Neural progenitor cell (in vitro differentiated cells): ENCODE results near the gene ZBTB26. TPM values are rescaled to one million over a fixed set of nuclear protein-coding genes. Genes with fewer than 3 reads are reported as not detected.
A peak's percentile ranks its signal among the peaks of the same experiment; 100 is the strongest.

Source experiments
- DNase-seq: peaks from one replicate; pipeline ENCODE4 v3.0.0-alpha.2; 2016; ENCODE audit warnings: low spot score
- H2AFZ ChIP-seq: fragments of 200-600 bp; sonication (generic); replicated peaks from 2 replicates; pipeline ENCODE4 v1.6.1; 2016; ENCODE audit warnings: antibody characterized with exemption
- H3F3A ChIP-seq: fragments of 200-600 bp; sonication (generic); 2 replicates; pipeline ENCODE4 v1.6.1; 2016; ENCODE audit warnings: antibody characterized with exemption, low read depth
- H3K27ac ChIP-seq: fragments of 200-600 bp; sonication (generic); 2 replicates; pipeline ENCODE4 v1.5.1; 2016; ENCODE audit warnings: mild to moderate bottlenecking
- H3K27me3 ChIP-seq: fragments of 200-600 bp; sonication (generic); 2 replicates; pipeline ENCODE4 v1.6.1; 2016; ENCODE audit warnings: mild to moderate bottlenecking, moderate library complexity
- H3K36me3 ChIP-seq: fragments of 200-600 bp; sonication (generic); 2 replicates; pipeline ENCODE4 v1.5.1; 2016
- H3K4me1 ChIP-seq: fragments of 200-600 bp; sonication (generic); 2 replicates; pipeline ENCODE4 v1.6.1; 2016; ENCODE audit warnings: mixed run types
- H3K4me2 ChIP-seq: fragments of 200-600 bp; sonication (generic); 2 replicates; pipeline ENCODE4 v1.6.1; 2016
- H3K4me3 ChIP-seq: fragments of 200-600 bp; sonication (generic); 2 replicates; pipeline ENCODE4 v1.5.1; 2016
- H3K79me2 ChIP-seq: fragments of 200-600 bp; sonication (generic); 2 replicates; pipeline ENCODE4 v1.6.1; 2016; ENCODE audit warnings: low read depth
- H3K9ac ChIP-seq: fragments of 200-600 bp; sonication (generic); 2 replicates; pipeline ENCODE4 v1.6.1; 2016
- H3K9me3 ChIP-seq: fragments of 200-600 bp; sonication (generic); 2 replicates; pipeline ENCODE4 v1.5.1; 2016; ENCODE audit warnings: low read depth
- H4K20me1 ChIP-seq: fragments of 200-600 bp; sonication (generic); 2 replicates; pipeline ENCODE4 v1.6.1; 2016; ENCODE audit warnings: low read depth
- H3K27ac Mint-ChIP-seq: 3 replicates; pipeline ENCODE4 v1.8.0; 2021; ENCODE audit warnings: mixed read lengths
- H3K27me3 Mint-ChIP-seq: 2 replicates; pipeline ENCODE4 v1.8.0; 2022; ENCODE audit warnings: low read depth, mild to moderate bottlenecking, inconsistent platforms, moderate library complexity, mixed read lengths; ENCODE audit not compliant: insufficient read depth
- H3K36me3 Mint-ChIP-seq: 3 replicates; pipeline ENCODE4 v1.8.0; 2021; ENCODE audit warnings: mixed read lengths
- H3K4me1 Mint-ChIP-seq: 3 replicates; pipeline ENCODE4 v1.8.0; 2021; ENCODE audit warnings: mixed read lengths
- H3K4me3 Mint-ChIP-seq: 3 replicates; pipeline ENCODE4 v1.8.0; 2021; ENCODE audit warnings: mild to moderate bottlenecking, moderate library complexity, mixed read lengths
- H3K9me3 Mint-ChIP-seq: 3 replicates; pipeline ENCODE4 v1.8.0; 2020; ENCODE audit warnings: mixed read lengths
- EZH2 ChIP-seq: fragments of 200-600 bp; sonication (generic); IDR thresholded peaks from 2 replicates; pipeline ENCODE4 v1.6.1; 2017; ENCODE audit warnings: antibody characterized with exemption, mild to moderate bottlenecking, moderate library complexity
- EZH2phosphoT487 ChIP-seq: fragments of 200-600 bp; sonication (generic); IDR thresholded peaks from 2 replicates; pipeline ENCODE4 v1.6.1; 2017; ENCODE audit warnings: antibody characterized with exemption
- total RNA-seq: library from RNA; depleted of rRNA; stranded (reverse); fragments of >200 nt; gene quantifications from 2 replicates; pipeline ENCODE4 v1.2.3, GENCODE V29; 2015; ENCODE audit warnings: low replicate concordance
- TF ChIP-seq, protein P1 (sequence below): fragments of 200-600 bp; sonication (generic); IDR thresholded peaks from 2 replicates; pipeline ENCODE4 v1.5.1; 2017; ENCODE audit warnings: antibody characterized with exemption, mild to moderate bottlenecking

The ZBTB26 gene
- total RNA-seq, 1 donor from 2014 or later, result 15.5 TPM

GRCh38 chr9:122936883-122937282, 5.6 kb upstream of the ZBTB26 start:
- DNase-seq, result no peak
- H3K27me3 ChIP-seq, result no peaks in the 10 kb centered on the region
- Mint-ChIP-seq H3K4me3 (no peak overlapping the region), H3K9me3 (no peaks in the 10 kb centered on the region), H3K27ac (no peak overlapping the region), H3K27me3 (peaks cover 2% of the 10 kb centered on the region), H3K4me1 (peaks cover 19% of the 10 kb centered on the region), H3K36me3 (peaks cover 3% of the 10 kb centered on the region)
- peaks cover 13% of the 10 kb centered on the region for H4K20me1 ChIP-seq
- H3K4me3 ChIP-seq, result no peak overlapping the region
- no peaks in the 10 kb centered on the region for H3K9me3 ChIP-seq
- H3F3A ChIP-seq, result peaks cover 25% of the 10 kb centered on the region
- peaks cover 59% of the 10 kb centered on the region for H3K79me2 ChIP-seq
- no peak overlapping the region for H2AFZ ChIP-seq
- no peak overlapping the region for H3K9ac ChIP-seq
- H3K27ac ChIP-seq, result no peak overlapping the region
- no peaks in the 10 kb centered on the region for H3K36me3 ChIP-seq
- H3K4me2 ChIP-seq, result no peak overlapping the region
- TF ChIP-seq, protein P1, sequence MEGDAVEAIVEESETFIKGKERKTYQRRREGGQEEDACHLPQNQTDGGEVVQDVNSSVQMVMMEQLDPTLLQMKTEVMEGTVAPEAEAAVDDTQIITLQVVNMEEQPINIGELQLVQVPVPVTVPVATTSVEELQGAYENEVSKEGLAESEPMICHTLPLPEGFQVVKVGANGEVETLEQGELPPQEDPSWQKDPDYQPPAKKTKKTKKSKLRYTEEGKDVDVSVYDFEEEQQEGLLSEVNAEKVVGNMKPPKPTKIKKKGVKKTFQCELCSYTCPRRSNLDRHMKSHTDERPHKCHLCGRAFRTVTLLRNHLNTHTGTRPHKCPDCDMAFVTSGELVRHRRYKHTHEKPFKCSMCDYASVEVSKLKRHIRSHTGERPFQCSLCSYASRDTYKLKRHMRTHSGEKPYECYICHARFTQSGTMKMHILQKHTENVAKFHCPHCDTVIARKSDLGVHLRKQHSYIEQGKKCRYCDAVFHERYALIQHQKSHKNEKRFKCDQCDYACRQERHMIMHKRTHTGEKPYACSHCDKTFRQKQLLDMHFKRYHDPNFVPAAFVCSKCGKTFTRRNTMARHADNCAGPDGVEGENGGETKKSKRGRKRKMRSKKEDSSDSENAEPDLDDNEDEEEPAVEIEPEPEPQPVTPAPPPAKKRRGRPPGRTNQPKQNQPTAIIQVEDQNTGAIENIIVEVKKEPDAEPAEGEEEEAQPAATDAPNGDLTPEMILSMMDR, result no peak
- no peak for TF ChIP-seq EZH2phosphoT487
- TF ChIP-seq EZH2, result no peak
- peaks cover 12% of the 10 kb centered on the region for H3K4me1 ChIP-seq

GRCh38 chr9:122936464-122936863, 5.2 kb upstream of the ZBTB26 start:
- TF ChIP-seq EZH2 (no peak), EZH2phosphoT487 (no peak)
- TF ChIP-seq, protein P1, result no peak
- peaks cover 59% of the 10 kb centered on the region for H3K79me2 ChIP-seq
- H2AFZ ChIP-seq, result no peak overlapping the region
- Mint-ChIP-seq H3K36me3 (peaks cover 3% of the 10 kb centered on the region), H3K27me3 (peaks cover 2% of the 10 kb centered on the region), H3K9me3 (no peaks in the 10 kb centered on the region), H3K4me3 (no peak overlapping the region), H3K4me1 (peaks cover 15% of the 10 kb centered on the region), H3K27ac (no peak overlapping the region)
- no peak overlapping the region for H3K4me2 ChIP-seq
- H3F3A ChIP-seq, result peaks cover 24% of the 10 kb centered on the region
- peaks cover 10% of the 10 kb centered on the region for H3K4me1 ChIP-seq
- H4K20me1 ChIP-seq, result peaks cover 9% of the 10 kb centered on the region
- H3K9me3 ChIP-seq, result no peaks in the 10 kb centered on the region
- no peak overlapping the region for H3K4me3 ChIP-seq
- H3K27ac ChIP-seq, result no peak overlapping the region
- H3K9ac ChIP-seq, result no peak overlapping the region
- no peaks in the 10 kb centered on the region for H3K27me3 ChIP-seq
- no peak for DNase-seq
- H3K36me3 ChIP-seq, result no peaks in the 10 kb centered on the region

GRCh38 chr9:122930541-122931225, 629 bp downstream of the ZBTB26 start:
- Histone ChIP-seq H3K4me3 (peak overlapping the region; percentile 91), H3K9ac (peak overlapping the region; percentile 81), H3K27ac (no peak overlapping the region), H3K4me1 (peaks cover 15% of the 10 kb centered on the region), H3K4me2 (peak overlapping the region; percentile 89), H3K79me2 (peaks cover 99% of the 10 kb centered on the region), H3K36me3 (no peaks in the 10 kb centered on the region), H2AFZ (peak overlapping the region; percentile 89), H3F3A (peaks cover 7% of the 10 kb centered on the region), H4K20me1 (peaks cover 32% of the 10 kb centered on the region), H3K27me3 (no peaks in the 10 kb centered on the region), H3K9me3 (no peaks in the 10 kb centered on the region)
- H3K36me3 Mint-ChIP-seq, result no peaks in the 10 kb centered on the region
- H3K4me3 Mint-ChIP-seq, result no peak overlapping the region
- H3K27ac Mint-ChIP-seq, result no peak overlapping the region
- no peak for DNase-seq
- TF ChIP-seq EZH2 (no peak), EZH2phosphoT487 (no peak)
- TF ChIP-seq, protein P1, result peak; percentile 33
- H3K9me3 Mint-ChIP-seq, result no peaks in the 10 kb centered on the region
- H3K27me3 Mint-ChIP-seq, result no peaks in the 10 kb centered on the region
- peaks cover 11% of the 10 kb centered on the region for H3K4me1 Mint-ChIP-seq
